ENCODE data around the gene TRAF3IP1.
"Not testable (repeated sequence)": the region's sequence is repeated elsewhere in the genome, so short reads cannot be mapped to it uniquely, and the experiment has no call there.

The TRAF3IP1 gene

DNA sequence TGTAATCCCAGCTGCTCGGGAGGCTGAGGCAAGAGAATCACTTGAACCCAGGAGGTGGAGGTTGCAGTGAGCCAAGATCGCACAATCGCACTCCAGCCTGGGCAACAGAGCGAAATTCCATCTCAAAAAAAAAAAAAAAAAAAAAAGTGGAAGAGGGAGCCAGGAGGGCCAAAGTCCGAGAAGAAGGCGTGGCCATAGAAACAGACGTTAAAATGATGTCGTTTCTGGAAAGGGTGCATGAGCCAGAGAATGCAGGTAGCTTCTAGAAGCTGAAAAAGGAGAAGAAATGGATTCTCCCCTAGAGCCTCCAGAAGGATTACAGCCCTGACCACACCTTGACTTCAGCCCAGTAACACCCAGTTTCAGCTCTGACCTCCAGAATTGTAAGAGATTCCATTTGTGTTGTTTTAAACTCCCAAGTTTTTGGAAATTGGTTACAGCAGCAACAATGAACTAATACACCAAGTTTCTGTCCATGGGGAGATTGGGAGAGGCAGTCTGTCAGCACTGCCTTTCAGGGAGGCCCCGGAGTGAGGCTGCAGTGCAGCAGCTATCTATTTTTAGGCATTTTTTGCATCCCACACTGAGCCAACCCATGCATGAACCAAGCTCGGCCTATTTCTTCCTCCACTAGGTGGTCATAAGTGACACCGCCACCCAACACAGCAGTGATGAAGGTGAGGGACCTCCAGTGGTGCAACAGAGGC is 14.2 kb upstream of the TRAF3IP1 start:
- ChIA-PET POLR2A (no interaction called here), CTCF (no interaction called here)
- DNase-seq (ENCODE audit: low read depth, low spot score) = no peak
- no peak overlapping the region for H3K4me3 ChIP-seq (ENCODE audit: low read depth, low read length)
- TF ChIP-seq, protein P1, sequence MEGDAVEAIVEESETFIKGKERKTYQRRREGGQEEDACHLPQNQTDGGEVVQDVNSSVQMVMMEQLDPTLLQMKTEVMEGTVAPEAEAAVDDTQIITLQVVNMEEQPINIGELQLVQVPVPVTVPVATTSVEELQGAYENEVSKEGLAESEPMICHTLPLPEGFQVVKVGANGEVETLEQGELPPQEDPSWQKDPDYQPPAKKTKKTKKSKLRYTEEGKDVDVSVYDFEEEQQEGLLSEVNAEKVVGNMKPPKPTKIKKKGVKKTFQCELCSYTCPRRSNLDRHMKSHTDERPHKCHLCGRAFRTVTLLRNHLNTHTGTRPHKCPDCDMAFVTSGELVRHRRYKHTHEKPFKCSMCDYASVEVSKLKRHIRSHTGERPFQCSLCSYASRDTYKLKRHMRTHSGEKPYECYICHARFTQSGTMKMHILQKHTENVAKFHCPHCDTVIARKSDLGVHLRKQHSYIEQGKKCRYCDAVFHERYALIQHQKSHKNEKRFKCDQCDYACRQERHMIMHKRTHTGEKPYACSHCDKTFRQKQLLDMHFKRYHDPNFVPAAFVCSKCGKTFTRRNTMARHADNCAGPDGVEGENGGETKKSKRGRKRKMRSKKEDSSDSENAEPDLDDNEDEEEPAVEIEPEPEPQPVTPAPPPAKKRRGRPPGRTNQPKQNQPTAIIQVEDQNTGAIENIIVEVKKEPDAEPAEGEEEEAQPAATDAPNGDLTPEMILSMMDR (IDR thresholded peaks at IDR 0.05; ENCODE audit: insufficient read depth, low read length, missing control alignments) = no peak

DNA sequence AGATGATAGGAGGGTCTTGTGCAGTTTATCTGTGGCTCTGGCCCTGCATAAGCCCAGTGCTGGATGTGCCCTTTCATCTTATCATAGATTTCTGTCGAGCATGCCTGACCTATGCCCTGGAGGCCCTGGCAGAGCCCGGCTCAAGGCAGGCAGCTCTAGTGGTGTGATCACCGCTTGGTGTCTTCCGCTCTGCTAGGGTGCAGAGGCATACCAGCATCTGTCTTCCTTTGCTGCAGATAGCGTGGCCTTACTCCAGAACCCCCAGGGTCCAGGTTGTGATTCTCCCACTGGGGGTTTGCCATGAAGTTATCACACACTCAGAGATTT is 13.7 kb upstream of the TRAF3IP1 start:
- TF ChIP-seq, protein P1 (IDR thresholded peaks at IDR 0.05; ENCODE audit: insufficient read depth, low read length, missing control alignments) = no peak
- ChIA-PET POLR2A (no interaction called here), CTCF (no interaction called here)
- H3K4me3 ChIP-seq (ENCODE audit: low read depth, low read length) = no peak overlapping the region
- DNase-seq (ENCODE audit: low read depth, low spot score) = no peak

DNA sequence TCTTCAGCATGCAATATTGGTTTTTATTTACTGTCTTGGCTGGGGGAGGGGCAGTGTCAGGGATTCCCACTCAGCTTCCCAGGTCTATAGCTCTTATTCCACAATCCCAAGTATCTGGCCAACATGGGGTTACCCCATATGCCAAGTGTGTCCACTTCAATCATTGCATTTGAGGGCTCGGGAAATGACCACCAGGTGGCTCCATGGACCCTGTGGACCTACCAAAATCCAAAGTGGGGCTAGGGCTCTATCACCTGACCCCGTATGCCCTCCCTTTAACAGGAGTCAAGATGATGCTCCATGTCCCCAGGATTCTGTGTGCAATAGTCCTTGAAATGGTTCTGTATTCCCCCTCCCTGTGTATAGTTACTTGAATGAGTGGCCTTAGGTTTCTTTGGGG is 12.1 kb upstream of the TRAF3IP1 start:
- TF ChIP-seq, protein P1 (IDR thresholded peaks at IDR 0.05; ENCODE audit: insufficient read depth, low read length, missing control alignments) = no peak
- ChIA-PET POLR2A (no interaction called here), CTCF (no interaction called here)
- H3K4me3 ChIP-seq (ENCODE audit: low read depth, low read length) = no peak overlapping the region
- DNase-seq (ENCODE audit: low read depth, low spot score) = no peak

DNA sequence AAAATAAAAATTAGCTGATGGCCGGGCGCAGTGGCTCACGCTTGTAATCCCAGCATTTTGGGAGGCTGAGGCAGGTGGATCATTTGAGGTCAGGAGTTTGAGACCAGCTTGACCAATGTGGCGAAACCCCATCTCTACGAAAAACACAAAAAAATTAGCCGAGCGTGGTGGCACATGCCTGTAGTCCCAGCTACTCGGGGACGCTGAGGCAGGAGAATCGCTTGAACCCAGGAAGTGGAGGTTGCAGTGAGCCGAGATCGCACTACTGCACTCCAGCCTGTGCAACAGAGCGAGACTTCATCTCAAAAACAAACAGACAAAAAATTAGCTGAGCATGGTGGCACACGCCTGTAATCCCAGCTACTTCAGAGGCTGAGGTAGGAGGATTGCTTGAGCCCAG is 9.6 kb upstream of the TRAF3IP1 start:
- H3K4me3 ChIP-seq (ENCODE audit: low read depth, low read length); POLR2A ChIA-PET; DNase-seq (ENCODE audit: low read depth, low spot score): not testable (repeated sequence)
- CTCF ChIA-PET = interaction anchor here (0.6 kb wide), 1 partner anchor 782 kb away, joined by 3 read pairs; no protein-coding TSS in a partner anchor

DNA sequence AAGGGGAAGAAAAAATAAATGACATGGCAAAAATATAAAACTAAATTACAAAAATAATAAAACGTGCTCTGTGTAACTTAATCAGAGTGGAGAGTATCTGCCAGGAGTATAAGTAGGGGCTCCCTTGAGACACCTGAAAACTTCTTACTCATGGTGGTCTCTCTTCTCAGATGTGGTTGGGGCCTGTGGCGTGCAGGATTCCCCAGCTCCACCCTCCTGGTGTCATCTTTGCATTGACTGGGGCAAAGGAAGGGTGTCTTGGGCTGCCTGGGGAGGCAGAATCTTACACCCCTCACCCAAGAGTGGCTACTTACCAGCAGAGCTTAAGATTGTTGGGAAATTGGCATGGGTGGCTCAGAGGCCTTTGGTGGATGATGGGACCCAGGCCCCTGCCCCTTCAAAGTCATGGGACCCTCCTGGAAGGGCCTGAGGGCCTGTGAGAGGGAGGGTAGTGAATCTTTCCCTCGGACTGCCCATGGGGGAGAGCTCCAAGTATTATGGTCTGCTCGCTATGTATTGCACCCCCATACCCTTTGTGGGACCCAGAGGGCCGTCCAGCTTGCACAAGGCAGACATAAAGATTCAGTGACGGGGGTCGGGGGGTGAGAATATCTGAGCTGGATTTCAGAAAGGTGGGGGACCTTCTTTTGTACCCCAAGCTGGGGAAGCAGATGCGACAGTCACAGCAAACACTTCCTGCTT is 6.9 kb upstream of the TRAF3IP1 start:
- no peak for DNase-seq (ENCODE audit: low read depth, low spot score)
- TF ChIP-seq, protein P1 (IDR thresholded peaks at IDR 0.05; ENCODE audit: insufficient read depth, low read length, missing control alignments) = no peak
- POLR2A ChIA-PET = no interaction called here
- CTCF ChIA-PET = no interaction called here
- H3K4me3 ChIP-seq (ENCODE audit: low read depth, low read length) = no peak overlapping the region

DNA sequence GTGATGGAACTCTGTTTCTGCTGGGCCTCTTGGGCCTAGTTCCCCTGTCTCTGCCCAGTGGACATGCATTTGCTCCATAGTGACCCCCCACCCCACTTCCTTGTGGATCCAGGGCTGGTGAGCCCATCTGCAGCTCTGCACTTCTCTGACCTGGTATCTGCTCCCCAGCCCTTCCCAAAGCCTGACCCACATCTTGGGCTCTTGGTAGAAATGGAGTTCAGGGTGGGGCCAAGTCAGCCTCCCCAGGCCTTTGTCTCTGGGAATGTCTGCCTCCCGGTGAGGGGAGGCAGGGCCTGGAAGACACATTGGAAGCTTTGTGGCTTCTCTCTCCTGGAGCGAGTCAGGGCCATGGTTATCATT is 6.3 kb upstream of the TRAF3IP1 start:
- DNase-seq (ENCODE audit: low read depth, low spot score) = no peak
- ChIA-PET POLR2A (no interaction called here), CTCF (no interaction called here)
- TF ChIP-seq, protein P1 (IDR thresholded peaks at IDR 0.05; ENCODE audit: insufficient read depth, low read length, missing control alignments) = no peak
- H3K4me3 ChIP-seq (ENCODE audit: low read depth, low read length) = no peak overlapping the region

DNA sequence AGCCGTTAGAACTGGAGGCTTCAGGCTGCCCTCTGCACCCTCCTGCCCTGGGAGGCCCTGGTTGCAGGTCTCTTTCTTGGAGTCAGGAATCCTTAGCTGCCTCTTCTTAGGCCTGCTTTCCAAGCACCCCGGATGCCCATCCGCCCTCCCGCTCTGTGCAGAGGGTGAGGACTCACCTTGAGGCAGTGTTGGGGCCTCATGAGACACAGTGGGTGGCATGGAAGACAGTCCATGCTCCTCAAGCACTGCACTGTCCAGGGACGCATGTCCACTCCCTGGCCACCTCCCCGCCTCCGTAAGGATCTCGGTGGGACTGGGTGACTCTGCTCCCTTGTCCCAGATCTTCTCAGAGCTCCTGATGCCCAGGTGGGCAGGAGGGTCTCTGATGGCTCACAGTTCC is 5.7 kb upstream of the TRAF3IP1 start:
- TF ChIP-seq, protein P1 (IDR thresholded peaks at IDR 0.05; ENCODE audit: insufficient read depth, low read length, missing control alignments) = no peak
- CTCF ChIA-PET = no interaction called here
- no peak overlapping the region for H3K4me3 ChIP-seq (ENCODE audit: low read depth, low read length)
- POLR2A ChIA-PET = no interaction called here
- DNase-seq (ENCODE audit: low read depth, low spot score) = no peak
